GM12878 (cell line): Measurements from ENCODE around the gene CENPP. TPM values are rescaled to one million over a fixed set of nuclear protein-coding genes. Genes with fewer than 3 reads are reported as not detected.

ENCODE experiments used
- ATF7 ChIP-seq: fragments of 450-650 bp; IDR thresholded peaks from 2 replicates; pipeline ENCODE4 v1.6.1; 2016; ENCODE audit warnings: low read depth, mild to moderate bottlenecking
- BCLAF1 ChIP-seq: fragments of 450-650 bp; IDR thresholded peaks from 2 replicates; pipeline ENCODE4 v1.6.1; 2017; ENCODE audit warnings: antibody characterized with exemption, mild to moderate bottlenecking, moderate library complexity
- HDAC6 ChIP-seq: fragments of 200-600 bp; sonication (generic); IDR thresholded peaks from one replicate; pipeline ENCODE4 v1.8.0; 2017; ENCODE audit warnings: antibody characterized with exemption; ENCODE audit not compliant: unreplicated experiment
- MEF2B ChIP-seq: fragments of 450-650 bp; IDR thresholded peaks from 2 replicates; pipeline ENCODE4 v1.6.1; 2018; ENCODE audit warnings: mild to moderate bottlenecking, moderate library complexity; ENCODE audit not compliant: partially characterized antibody, poor library complexity, severe bottlenecking
- SKIL ChIP-seq: fragments of 450-650 bp; IDR thresholded peaks from 2 replicates; pipeline ENCODE4 v1.6.1; 2017; ENCODE audit warnings: mild to moderate bottlenecking, low read depth, inconsistent platforms; ENCODE audit not compliant: poor library complexity, severe bottlenecking
- polyA plus RNA-seq, 11 experiments: library from polyadenylated mRNA; depleted of rRNA in 4 of 11; unstranded in 6 of 11; stranded (reverse) in 5 of 11; fragments of >200 nt; fragmentation: Nextera tagmentation in 4 of 11; fragmentation: Illumina TruSeq in 1 of 11; extraction: Ambion mirVana in 4 of 11; extraction: Trizol in 1 of 11; gene quantifications; 1 replicate in 1 of 11; 2 replicates in 10 of 11; pipeline versions ENCODE4 v1.2.1 to v1.2.3, GENCODE V29; 2011 to 2016; ENCODE audit warnings: inconsistent platforms in 2 of 11, missing spikeins in 2 of 11, low read depth in 1 of 11
- total RNA-seq, 4 experiments: library from RNA; depleted of rRNA in 3 of 4; stranded (reverse); fragments of >200 nt in 3 of 4; fragmentation: Illumina TruSeq in 1 of 4; extraction: Trizol in 1 of 4; gene quantifications; 2 replicates each; pipeline versions ENCODE4 v1.2.1 to v1.2.3, GENCODE V29; 2013 to 2021
- TF ChIP-seq, protein P1 (sequence below): IDR thresholded peaks from 2 replicates; pipeline ENCODE4 v1.6.1; 2012; ENCODE audit warnings: improper control_type of control experiment, low read depth, low read length; ENCODE audit not compliant: insufficient replicate concordance

Gene CENPP
- total and polyA plus RNA-seq, 10 of the 15 experiments (the other 5 are each of a cell fraction or from before 2014, with no cell fraction given), result 9.4 to 31.4 (median 19.8) TPM

GRCh38 chr9:92599938-92600461, 274.2 kb downstream of the CENPP start (continued):
- TF ChIP-seq BCLAF1, result no peak
- TF ChIP-seq SKIL, result no peak
- no peak for TF ChIP-seq ATF7
- TF ChIP-seq, protein P1, sequence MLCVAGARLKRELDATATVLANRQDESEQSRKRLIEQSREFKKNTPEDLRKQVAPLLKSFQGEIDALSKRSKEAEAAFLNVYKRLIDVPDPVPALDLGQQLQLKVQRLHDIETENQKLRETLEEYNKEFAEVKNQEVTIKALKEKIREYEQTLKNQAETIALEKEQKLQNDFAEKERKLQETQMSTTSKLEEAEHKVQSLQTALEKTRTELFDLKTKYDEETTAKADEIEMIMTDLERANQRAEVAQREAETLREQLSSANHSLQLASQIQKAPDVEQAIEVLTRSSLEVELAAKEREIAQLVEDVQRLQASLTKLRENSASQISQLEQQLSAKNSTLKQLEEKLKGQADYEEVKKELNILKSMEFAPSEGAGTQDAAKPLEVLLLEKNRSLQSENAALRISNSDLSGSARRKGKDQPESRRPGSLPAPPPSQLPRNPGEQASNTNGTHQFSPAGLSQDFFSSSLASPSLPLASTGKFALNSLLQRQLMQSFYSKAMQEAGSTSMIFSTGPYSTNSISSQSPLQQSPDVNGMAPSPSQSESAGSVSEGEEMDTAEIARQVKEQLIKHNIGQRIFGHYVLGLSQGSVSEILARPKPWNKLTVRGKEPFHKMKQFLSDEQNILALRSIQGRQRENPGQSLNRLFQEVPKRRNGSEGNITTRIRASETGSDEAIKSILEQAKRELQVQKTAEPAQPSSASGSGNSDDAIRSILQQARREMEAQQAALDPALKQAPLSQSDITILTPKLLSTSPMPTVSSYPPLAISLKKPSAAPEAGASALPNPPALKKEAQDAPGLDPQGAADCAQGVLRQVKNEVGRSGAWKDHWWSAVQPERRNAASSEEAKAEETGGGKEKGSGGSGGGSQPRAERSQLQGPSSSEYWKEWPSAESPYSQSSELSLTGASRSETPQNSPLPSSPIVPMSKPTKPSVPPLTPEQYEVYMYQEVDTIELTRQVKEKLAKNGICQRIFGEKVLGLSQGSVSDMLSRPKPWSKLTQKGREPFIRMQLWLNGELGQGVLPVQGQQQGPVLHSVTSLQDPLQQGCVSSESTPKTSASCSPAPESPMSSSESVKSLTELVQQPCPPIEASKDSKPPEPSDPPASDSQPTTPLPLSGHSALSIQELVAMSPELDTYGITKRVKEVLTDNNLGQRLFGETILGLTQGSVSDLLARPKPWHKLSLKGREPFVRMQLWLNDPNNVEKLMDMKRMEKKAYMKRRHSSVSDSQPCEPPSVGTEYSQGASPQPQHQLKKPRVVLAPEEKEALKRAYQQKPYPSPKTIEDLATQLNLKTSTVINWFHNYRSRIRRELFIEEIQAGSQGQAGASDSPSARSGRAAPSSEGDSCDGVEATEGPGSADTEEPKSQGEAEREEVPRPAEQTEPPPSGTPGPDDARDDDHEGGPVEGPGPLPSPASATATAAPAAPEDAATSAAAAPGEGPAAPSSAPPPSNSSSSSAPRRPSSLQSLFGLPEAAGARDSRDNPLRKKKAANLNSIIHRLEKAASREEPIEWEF, result no peak
- TF ChIP-seq MEF2B, result no peak
- TF ChIP-seq HDAC6, result no peak
